Body of pancreas (tissue), 4 donors: ENCODE data around the gene ZNF277. TPM values are rescaled to one million over a fixed set of nuclear protein-coding genes. Genes with fewer than 3 reads are reported as not detected.

Experiments
- ATAC-seq: fragments of 150-250 bp; one replicate; pipeline ENCODE4 v1.9.1; 2016
- DNase-seq, 4 donors: peaks; one replicate each; pipeline ENCODE4 v3.0.0-alpha.2; 2019
- H3K27ac ChIP-seq, 4 donors: fragments of 200-600 bp; sonication (generic); 1 replicate in 3 of 4; 2 replicates in 1 of 4; pipeline versions ENCODE4 v1.5.1 to v1.6.1; 2016 to 2019; ENCODE audit warnings: mild to moderate bottlenecking in 1 of 4, mixed read lengths in 1 of 4, moderate library complexity in 1 of 4
- H3K27me3 ChIP-seq, 2 donors: fragments of 200-600 bp; sonication (generic); one replicate each; pipeline ENCODE4 v1.6.0; 2016; ENCODE audit warnings: mild to moderate bottlenecking in 1 of 2
- H3K36me3 ChIP-seq, 2 donors: fragments of 200-600 bp; sonication (generic); replicated peaks in 1 of 2; 2 replicates each; pipeline ENCODE4 v1.5.1; 2016; ENCODE audit warnings: low read depth in 2 of 2; ENCODE audit not compliant: insufficient read depth in 1 of 2
- H3K4me1 ChIP-seq: fragments of 200-600 bp; sonication (generic); one replicate; pipeline ENCODE4 v1.6.0; 2016
- H3K4me3 ChIP-seq, 2 donors: fragments of 200-600 bp; sonication (generic); 1 replicate in 1 of 2; 2 replicates in 1 of 2; pipeline ENCODE4 v1.5.1; 2016 to 2019
- H3K9me3 ChIP-seq, 3 donors: fragments of 200-600 bp; sonication (generic); 1 replicate in 2 of 3; 2 replicates in 1 of 3; pipeline ENCODE4 v1.5.1; 2016
- POLR2A ChIP-seq, 3 donors: fragments of 450-650 bp; IDR thresholded peaks; one replicate each; pipeline ENCODE4 v1.6.1; 2016; ENCODE audit warnings: antibody characterized with exemption in 3 of 3, mild to moderate bottlenecking in 2 of 3
- WGBS, 2 donors: methylation state at CpG; one replicate each; pipeline ENCODE4 v1.1.5; 2017; 5-methylcytosine and 5-hydroxymethylcytosine counted together
- intact Hi-C: fragments of 100-400 bp; cut with DNase I; formaldehyde crosslinking; loops from one replicate; pipeline ENCODE4 v1.15.1; 2023
- total RNA-seq, 2 donors: library from RNA; depleted of rRNA; stranded (reverse); fragments of >200 nt; gene quantifications; one replicate each; pipeline ENCODE4 v1.1.0, GENCODE V29; 2016
- TF ChIP-seq, protein P1 (sequence below), 7 experiments: fragments of 450-650 bp in 4 of 7; fragments of 200-600 bp in 3 of 7; sonication (generic) in 3 of 7; IDR thresholded peaks; one replicate each; pipeline ENCODE4 v1.5.1; 2016 to 2019; ENCODE audit warnings: antibody characterized with exemption in 7 of 7

The ZNF277 gene
- total RNA-seq, 2 donors from 2014 or later, result 12.9 to 34.0 TPM

DNA sequence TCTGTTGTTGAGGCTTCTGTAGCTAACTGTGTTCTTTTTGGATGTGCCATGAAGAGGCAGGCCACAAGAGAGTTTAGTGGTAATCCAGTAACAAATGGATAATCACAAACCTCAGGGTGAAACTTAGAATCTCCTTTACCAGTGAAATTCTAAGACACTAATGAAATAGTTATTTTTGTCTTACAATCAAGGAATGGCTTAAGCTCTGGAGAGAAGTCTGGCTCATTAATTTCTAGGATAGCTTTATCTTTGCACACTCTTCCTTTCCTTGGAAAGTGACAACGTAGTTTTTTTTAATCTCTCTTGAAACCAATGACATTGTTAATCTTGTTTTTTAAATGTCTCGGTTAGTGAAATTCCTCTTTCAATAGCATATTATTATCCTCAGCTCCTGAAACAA lies 150.1 kb downstream of the ZNF277 start:
- DNase-seq (no peak), ATAC-seq (no peak)
- peaks cover 0 to 4% (median 0%) of the 10 kb centered on the region in 3 donors for H3K9me3 ChIP-seq
- WGBS, 2 donors, result 67 to 77% methylated on average over 2 of the region's 2 CpGs
- TF ChIP-seq POLR2A (IDR thresholded peaks at IDR 0.05), result no peak
- TF ChIP-seq, protein P1, sequence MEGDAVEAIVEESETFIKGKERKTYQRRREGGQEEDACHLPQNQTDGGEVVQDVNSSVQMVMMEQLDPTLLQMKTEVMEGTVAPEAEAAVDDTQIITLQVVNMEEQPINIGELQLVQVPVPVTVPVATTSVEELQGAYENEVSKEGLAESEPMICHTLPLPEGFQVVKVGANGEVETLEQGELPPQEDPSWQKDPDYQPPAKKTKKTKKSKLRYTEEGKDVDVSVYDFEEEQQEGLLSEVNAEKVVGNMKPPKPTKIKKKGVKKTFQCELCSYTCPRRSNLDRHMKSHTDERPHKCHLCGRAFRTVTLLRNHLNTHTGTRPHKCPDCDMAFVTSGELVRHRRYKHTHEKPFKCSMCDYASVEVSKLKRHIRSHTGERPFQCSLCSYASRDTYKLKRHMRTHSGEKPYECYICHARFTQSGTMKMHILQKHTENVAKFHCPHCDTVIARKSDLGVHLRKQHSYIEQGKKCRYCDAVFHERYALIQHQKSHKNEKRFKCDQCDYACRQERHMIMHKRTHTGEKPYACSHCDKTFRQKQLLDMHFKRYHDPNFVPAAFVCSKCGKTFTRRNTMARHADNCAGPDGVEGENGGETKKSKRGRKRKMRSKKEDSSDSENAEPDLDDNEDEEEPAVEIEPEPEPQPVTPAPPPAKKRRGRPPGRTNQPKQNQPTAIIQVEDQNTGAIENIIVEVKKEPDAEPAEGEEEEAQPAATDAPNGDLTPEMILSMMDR (IDR thresholded peaks at IDR 0.05), result no peak
- no peak overlapping the region for H3K27ac ChIP-seq
- H3K4me1 ChIP-seq, result no peaks in the 10 kb centered on the region
- no peak overlapping the region for H3K4me3 ChIP-seq
- intact Hi-C loops, result no loop called here
- H3K36me3 ChIP-seq, result no peaks in the 10 kb centered on the region
- no peaks in the 10 kb centered on the region for H3K27me3 ChIP-seq

DNA sequence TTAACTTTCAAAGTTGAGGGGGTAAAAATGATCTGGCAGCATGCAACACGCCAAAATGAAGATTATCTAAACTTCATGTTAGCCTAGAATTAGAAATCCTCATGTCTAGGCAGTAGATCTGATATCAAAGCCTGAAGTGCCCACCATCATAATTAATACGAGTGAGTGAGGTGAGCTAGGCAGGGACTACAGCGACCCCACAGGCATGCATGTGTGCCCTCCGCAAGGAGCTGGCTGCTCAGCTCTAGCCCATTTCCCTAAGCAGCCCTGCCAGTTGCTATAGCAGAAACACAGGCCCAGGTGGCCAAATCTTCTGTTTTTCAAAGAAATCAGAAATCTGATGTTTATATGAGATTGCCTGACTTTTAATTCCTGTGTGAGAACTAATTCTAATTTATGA lies 150.6 kb downstream of the ZNF277 start:
- H3K9me3 ChIP-seq, result peaks cover 0 to 4% (median 0%) of the 10 kb centered on the region in 3 donors
- intact Hi-C loops, result no loop called here
- DNase-seq (no peak), ATAC-seq (no peak)
- H3K27me3 ChIP-seq, result no peaks in the 10 kb centered on the region
- no peak overlapping the region for H3K27ac ChIP-seq
- no peak for TF ChIP-seq POLR2A (IDR thresholded peaks at IDR 0.05)
- TF ChIP-seq, protein P1 (IDR thresholded peaks at IDR 0.05), result no peak
- H3K4me1 ChIP-seq, result no peaks in the 10 kb centered on the region
- WGBS, 2 donors, result 65 to 81% methylated on average over 4 of the region's 4 CpGs
- H3K36me3 ChIP-seq, result no peaks in the 10 kb centered on the region
- no peak overlapping the region for H3K4me3 ChIP-seq

GRCh38 chr7:112358513-112358912 lies 152.0 kb downstream of the ZNF277 start:
- no peaks in the 10 kb centered on the region for H3K36me3 ChIP-seq
- ATAC-seq, result no peak

DNA sequence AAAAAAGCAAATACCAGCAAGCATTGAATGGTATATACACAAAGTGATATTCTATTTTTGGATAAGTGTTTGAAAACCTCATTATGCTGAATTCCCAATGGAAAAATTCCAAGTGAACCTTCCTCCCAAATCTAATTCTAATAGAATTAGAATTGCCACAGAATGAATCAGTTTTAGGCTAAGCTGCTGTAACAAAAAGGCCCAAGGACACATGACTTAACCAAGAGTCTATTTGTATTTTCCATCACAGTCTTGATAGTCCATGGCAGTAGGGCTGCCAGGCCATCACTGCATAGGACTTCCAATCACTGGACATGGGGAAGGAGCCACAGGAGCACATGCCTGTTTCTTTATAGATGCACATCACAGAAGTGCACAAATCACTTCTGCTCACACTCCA lies 152.6 kb downstream of the ZNF277 start:
- intact Hi-C loops, result no loop called here
- H3K36me3 ChIP-seq, result no peaks in the 10 kb centered on the region
- H3K4me3 ChIP-seq, result no peak overlapping the region
- H3K27ac ChIP-seq, result no peak overlapping the region
- DNase-seq (no peak), ATAC-seq (no peak)
- H3K27me3 ChIP-seq, result no peaks in the 10 kb centered on the region
- peaks cover 0 to 4% (median 0%) of the 10 kb centered on the region in 3 donors for H3K9me3 ChIP-seq
- TF ChIP-seq, protein P1 (IDR thresholded peaks at IDR 0.05), result no peak
- no peak for TF ChIP-seq POLR2A (IDR thresholded peaks at IDR 0.05)
- H3K4me1 ChIP-seq, result no peaks in the 10 kb centered on the region

More at GRCh38 chr7:112358513-112358912, 152.0 kb downstream of the ZNF277 start:
- no peak overlapping the region for H3K27ac ChIP-seq
- TF ChIP-seq, protein P1 (IDR thresholded peaks at IDR 0.05), result no peak
- no peak for TF ChIP-seq POLR2A (IDR thresholded peaks at IDR 0.05)
- no peaks in the 10 kb centered on the region for H3K4me1 ChIP-seq
- intact Hi-C loops, result no loop called here
- no peaks in the 10 kb centered on the region for H3K27me3 ChIP-seq
- no peak for DNase-seq
- peaks cover 0 to 4% (median 0%) of the 10 kb centered on the region in 3 donors for H3K9me3 ChIP-seq
- no peak overlapping the region for H3K4me3 ChIP-seq

DNA sequence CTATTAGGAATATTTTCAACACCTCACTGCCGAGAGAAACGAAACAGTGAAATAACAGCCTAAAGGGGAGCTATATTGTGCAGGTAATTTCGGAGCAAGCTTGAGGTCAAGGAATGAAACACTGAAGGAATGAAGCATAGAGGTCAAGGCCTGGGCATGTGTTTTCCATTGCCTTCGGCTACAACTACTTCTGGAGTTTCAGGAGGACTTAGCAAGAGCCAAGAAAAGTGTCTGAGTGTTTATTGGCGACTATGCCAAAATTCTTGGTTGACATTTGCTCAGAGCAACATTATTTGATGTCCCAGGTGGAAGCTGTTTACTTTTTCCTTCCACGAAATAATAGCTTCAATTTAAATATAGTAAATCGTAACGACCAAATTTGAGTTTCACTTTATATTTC lies 154.2 kb downstream of the ZNF277 start:
- Histone ChIP-seq H3K4me3 (no peak overlapping the region), H3K4me1 (no peaks in the 10 kb centered on the region), H3K27me3 (no peaks in the 10 kb centered on the region), H3K27ac (no peak overlapping the region), H3K9me3 (peaks cover 0 to 4% (median 0%) of the 10 kb centered on the region in 3 donors), H3K36me3 (no peaks in the 10 kb centered on the region)
- WGBS, 2 donors, result 75 to 77% methylated on average over 8 of the region's 8 CpGs
- no peak for ATAC-seq
- no peak for DNase-seq
- intact Hi-C loops, result no loop called here
- TF ChIP-seq, protein P1 (IDR thresholded peaks at IDR 0.05), result no peak
- TF ChIP-seq POLR2A (IDR thresholded peaks at IDR 0.05), result no peak
